HG03575 (cell line): Measurements from ENCODE around the gene SPZ1.
"Not testable (repeated sequence)": the region's sequence is repeated elsewhere in the genome, so short reads cannot be mapped to it uniquely, and the experiment has no call there.

Source experiments
- ATAC-seq: cut with Tn5 transposase; IDR thresholded peaks from one replicate; pipeline ENCODE4 v1.9.1; 2021; ENCODE audit not compliant: unreplicated experiment, insufficient number of reproducible peaks, low FRiP score; ENCODE audit errors: extremely low read depth

SPZ1 gene

DNA sequence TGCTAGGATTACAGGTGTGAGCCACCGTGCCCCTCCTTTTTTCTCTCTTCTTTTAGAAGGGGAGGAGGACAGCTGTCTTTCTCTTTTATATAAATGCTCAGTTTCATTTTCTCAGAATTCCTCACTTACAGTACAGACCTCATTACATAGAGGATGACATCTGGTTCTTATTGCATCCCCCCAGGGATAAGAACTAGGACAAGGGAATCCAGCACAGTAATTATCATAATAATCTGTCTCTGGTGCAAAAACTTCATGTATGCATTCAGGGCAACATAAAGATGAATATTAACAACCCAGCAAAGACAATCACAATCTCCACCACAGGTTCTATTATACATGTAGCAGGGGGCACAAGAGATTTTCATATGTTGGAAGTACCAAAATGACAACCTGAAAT lies 5.1 kb downstream of the SPZ1 start:
- ATAC-seq = no peak

DNA sequence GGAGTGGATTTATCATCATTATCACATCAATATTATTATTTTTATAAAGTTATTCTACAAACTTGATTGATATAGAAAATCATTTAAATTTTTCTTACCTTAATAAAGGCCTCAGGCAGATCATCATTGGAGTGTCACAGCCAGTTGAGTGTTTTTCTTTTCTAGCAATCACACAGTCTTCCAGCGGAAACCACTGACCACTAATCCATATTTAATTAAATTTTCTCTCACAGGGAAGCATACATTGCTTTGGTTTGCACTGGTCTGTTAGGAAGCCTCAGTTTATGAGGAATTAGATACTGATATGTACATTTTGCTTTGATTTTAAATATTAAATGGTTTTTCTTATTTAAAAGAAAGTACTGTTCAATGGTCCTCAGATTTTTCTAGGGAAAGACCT lies 6.7 kb downstream of the SPZ1 start:
- ATAC-seq = no peak

DNA sequence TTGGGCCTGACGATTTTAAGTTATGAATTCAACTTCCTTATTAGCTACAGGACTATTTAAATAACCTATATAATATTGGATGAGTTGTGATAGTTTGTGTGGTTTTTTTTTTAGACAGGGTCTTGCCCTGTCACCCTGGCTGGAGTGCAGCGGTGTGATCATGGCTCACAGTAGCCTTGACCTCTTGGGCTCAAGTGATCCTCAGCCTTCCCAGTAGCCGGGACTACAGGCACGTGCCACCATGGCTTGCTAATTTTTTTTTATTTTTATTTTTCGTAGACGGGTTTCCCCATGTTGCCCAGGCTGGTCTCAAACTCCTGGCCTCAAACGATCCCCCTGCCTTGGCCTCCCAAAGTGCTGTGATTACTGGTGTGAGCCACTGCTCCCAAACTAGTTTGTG lies 17.6 kb downstream of the SPZ1 start:
- no peak for ATAC-seq

DNA sequence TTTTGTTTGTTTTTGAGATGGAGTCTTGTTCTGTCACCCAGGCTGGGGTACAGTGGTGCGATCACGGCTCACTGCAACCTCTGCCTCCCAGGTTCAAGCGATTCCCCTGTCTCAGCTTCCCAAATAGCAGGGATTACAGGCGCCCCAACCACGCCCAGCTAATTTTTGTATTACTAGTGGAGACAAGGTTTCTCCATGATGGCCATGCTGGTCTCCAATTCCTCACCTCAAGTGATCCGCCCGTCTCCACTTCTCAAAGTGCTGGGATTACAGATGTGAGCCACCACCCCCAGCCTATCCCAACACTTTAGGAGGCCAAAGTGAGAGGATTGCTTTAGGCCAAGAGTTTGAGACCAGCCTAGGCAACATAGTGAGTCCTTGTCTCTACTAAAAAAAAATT lies 19.3 kb downstream of the SPZ1 start:
- no peak for ATAC-seq

DNA sequence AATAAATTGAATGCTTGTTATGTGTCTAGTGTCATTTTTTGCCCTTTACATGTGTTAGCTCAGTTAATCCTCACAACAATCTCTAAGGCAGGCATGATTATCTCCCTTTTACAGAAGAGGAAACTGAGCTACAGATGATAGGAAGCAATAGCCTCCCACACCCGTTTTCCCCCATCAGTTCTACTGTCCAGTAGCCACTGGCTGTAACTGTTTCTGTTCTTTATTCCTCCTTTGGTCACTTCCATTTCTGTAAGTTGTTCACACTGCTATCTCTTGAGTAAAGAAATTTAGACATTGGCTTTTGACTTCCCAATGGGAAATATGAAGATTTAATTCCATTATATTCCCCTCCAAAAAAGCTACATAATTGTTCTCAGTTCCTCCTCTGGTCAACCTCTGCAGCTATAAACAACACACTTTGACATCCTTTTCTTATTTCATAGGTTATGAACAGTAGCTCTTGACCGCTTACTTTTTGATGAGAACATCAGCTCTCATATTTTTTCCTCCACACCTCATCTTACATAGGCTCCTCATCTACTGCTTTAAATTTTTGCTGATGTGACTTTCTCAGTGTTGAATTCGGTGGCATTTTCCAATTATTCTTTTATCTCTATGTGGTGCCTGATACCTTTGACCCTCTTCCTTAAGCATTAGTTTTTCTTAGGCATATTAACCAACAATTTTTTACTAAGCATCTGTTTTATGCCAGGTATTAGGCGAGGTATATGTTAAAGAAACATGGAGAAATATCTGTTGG lies 21.4 kb downstream of the SPZ1 start:
- ATAC-seq = no peak

DNA sequence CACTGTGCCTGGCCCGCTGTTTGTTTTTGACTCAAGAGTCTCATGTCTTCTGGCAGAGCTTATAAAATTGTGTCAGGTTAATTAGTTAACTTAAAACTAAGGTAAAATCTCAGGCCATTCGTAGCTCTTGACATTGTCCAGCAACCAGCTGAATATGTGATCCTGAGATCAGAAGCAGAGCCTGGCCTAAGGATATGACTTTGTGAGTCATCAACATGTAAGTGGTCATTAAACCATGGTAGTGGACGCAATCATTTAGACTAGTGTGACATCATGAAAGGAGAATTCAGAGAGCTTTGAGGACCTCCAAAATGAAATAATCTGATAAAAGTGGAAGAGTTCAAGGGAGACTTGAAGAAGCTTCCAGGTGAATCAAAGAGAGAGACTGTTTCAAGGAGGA lies 23.3 kb downstream of the SPZ1 start:
- no peak for ATAC-seq

DNA sequence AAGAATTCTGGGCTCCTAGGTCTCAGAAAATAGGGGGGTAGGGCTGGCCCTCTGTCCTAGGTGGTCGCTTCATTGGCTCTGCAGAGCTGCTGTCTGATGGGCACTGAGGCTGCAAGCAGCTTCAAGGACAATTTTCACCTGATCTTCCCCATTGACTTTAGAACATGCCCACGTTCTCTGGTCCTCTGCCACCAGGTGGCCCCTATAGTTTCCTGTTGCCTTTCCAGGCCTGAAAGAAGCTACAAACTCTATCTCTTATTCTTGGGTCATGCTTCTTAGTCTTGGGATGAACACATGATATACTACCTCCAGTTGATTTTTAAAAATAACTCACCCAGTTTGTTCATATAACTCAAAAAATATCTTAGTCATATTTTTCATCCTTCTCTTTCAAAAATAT lies 26.3 kb downstream of the SPZ1 start:
- no peak for ATAC-seq

DNA sequence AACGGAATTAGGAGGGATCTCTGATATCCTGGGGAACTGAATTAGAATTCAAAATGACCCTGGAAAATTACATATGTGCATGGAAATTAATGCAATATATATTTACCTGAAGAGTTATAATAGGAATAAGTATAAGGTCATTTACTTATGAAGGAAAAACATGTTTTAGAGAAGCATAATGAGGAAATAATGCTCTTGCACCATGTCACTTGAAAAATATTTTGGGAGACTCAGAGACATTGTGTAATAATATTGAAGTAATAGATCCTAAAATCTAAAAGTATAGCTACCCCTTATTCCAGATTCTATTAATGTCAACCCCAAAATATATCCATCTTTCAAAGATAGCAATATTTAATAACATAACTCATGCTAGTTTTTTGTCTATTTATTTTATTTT lies 28.4 kb downstream of the SPZ1 start:
- no peak for ATAC-seq

DNA sequence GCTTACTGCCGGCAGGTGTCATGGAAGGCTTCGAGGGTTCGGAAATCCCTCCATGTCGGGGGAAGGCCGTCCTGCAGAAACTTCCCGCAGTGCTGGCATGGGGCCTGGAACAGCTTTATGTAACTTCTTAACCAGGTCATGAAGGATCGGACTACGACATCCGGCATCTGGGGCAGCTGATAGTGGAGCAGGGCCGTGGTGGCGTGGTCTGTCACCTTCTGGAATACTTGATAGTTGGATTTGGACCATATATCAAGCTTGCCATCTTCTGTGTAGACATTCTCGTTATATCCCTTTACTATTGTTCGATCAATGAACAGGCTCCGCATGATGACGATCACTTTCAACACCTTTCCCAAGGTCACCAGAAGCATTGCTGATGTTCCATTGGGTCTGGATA lies 31.2 kb downstream of the SPZ1 start:
- ATAC-seq = not testable (repeated sequence)

DNA sequence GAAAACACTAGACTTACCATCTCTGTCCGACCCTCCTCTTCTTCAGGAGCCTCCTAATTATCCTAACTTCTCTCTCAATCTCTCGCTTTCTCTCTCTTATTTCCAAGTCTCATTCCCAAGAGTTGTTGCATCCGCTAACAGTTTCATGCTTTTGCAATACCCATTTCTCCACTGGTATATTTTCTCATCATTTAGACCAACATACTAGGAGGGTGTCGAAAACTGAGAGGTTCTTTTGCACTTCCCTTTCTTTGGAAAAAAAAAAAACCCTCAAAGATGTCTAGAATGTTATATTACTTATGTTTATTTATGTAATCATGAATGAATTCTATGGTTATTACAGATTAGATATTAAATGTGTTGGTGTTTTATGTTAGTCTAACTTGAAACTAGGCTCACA lies 35.9 kb downstream of the SPZ1 start:
- no peak for ATAC-seq

DNA sequence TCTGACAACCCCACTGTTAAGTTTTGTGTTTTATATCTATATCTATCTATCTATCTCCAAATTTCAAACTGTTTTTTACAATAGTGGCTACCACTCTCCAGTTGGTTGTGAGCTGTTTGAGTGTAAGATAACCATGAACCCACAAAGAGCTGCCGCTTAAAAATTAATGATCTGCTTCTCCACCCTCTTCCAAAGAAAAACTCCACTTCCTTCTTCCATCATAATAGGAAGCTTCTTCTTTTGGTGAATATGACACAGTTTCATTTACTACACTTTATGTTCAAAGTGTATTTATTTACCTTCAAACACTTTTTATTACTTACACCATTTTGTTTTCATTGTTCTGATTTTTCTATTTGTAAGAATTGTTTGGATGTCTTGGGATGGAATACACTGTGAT lies 37.9 kb downstream of the SPZ1 start:
- ATAC-seq = no peak

DNA sequence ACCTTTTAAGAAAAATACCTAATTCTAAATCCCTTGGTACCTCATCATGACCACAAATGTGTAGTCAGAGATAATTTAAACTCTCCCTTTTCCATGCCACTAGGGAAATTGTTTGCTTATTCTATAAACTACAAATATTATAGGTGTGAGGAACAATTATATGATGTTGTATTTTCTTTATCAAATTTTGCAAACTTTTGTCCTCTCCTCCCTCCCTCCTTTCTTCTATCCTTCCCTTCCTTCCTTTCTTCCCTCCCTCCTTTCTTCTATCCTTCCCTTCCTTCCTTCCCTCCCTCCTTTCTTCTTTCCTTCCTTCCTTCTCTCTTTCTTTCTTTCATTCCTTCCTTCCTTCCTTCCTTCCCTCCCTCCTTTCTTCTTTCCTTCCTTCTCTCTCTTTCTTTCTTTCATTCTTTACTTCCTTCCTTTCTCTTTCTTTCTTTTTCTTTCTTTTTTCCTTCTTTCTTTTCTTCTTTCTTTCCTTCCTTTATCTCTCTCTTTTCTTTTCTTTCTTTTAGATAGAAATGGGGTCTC lies 41.2 kb downstream of the SPZ1 start:
- ATAC-seq = no peak

DNA sequence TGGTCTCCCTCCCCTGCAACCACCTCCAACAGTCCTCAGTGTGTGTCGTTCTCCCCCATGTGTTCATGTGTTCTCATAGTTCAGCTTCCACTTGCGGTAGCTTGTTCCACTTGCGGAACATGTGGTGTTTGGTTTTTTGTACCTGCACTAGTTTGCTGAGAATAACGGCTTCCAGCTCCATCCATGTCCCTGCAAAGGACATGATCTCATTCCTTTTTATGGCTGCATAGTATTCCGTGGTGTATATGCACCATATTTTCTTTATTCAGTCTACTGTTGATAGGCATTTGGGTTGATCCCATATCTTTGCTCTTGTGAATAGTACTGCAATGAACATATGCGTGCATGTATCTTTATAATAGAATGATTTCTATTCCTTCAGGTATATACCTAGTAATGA lies 45.1 kb downstream of the SPZ1 start:
- ATAC-seq = no peak

DNA sequence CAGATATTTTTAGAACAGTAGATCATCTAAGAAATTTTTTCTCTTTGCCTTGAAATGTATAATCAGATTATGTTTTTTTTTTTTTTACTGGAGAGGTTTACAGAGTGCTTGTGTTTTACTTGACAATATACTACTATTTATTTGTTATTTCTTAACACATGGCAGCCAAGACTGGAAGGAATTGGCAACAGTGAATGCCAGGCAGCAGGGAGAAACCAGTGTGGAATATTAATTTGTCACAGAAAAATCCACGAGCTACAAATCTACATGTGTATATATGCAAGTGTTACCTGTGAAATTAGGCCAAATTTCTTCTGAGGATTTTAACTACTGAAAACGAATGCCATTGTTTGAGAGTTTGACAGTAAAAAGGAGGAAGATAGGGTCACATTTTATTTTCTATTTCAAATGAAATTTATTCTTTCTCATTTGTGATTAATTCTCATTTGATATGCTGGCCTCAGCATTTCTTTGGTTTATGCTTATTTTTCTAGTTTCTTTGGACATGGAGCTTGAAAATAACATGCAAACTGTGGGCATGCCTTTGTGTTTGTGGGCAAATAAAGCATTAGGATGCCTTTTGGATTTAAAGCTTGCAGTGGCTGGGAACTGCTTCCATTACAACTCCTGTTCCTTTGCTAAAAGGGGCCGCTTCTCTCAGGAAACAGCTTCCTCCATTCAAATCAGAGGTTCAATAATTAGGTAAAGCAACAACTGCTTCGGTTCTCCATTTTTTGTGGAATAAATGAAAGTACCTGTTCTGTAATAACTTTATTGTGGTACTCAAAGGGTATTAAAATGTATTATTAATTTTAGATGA lies 49.1 kb downstream of the SPZ1 start:
- no peak for ATAC-seq

DNA sequence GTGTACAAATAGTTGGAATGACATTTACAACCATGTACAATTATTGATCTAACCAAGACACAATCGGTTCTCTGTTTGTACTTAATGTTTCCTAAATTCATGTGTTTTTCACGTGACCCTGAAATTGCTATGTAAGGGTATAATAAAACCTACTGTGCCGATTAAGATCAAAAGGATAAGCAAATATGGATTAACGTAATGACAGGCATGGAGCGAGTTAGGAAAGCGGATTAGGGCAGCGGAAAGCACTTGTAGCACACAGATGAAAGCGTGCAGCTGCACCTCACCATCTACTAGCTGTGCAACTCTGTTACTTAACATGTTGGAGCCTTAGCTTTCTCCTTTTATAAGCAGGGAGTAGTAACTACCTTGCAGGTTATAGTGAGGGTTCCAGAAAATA lies 49.7 kb downstream of the SPZ1 start:
- ATAC-seq = no peak

DNA sequence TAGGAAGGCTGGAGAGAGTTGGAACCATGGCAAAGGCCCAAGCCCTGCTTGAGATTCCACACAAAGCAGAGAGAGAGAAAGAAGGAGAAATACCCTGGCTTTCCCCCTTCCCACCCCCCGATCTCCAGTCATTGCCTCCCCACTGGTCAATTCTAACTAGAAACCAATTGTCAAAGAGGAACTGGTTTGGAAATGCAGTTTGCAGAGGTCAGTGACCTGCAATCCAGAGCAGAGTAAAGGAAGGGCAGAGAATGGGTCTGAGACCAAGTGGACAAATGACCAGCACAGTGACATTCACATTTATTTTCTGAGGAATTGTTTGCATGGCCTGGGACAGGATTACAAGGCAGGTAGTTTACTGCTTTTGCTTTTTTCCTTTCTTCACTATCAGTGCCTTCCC lies 50.6 kb downstream of the SPZ1 start:
- no peak for ATAC-seq
